NCI-H748 (cell line): ENCODE data around the gene TANGO6.
A peak's percentile ranks its signal among the peaks of the same experiment; 100 is the strongest.
"Not testable (repeated sequence)": the region's sequence is repeated elsewhere in the genome, so short reads cannot be mapped to it uniquely, and the experiment has no call there.

Experiments used
- DNase-seq: peaks from one replicate; lab custom pipeline; 2025; ENCODE audit not compliant: unreplicated experiment; lab: John Stamatoyannopoulos, UW

The TANGO6 gene

DNA sequence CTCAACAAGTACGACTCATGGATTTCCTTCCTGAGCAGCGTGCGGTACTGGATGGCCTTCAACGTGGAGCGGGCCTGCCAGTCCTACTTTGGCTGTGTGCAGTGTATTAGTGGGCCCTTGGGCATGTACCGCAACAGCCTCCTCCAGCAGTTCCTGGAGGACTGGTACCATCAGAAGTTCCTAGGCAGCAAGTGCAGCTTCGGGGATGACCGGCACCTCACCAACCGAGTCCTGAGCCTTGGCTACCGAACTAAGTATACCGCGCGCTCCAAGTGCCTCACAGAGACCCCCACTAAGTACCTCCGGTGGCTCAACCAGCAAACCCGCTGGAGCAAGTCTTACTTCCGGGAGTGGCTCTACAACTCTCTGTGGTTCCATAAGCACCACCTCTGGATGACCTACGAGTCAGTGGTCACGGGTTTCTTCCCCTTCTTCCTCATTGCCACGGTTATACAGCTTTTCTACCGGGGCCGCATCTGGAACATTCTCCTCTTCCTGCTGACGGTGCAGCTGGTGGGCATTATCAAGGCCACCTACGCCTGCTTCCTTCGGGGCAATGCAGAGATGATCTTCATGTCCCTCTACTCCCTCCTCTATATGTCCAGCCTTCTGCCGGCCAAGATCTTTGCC, 271.1 kb downstream of the TANGO6 start:
- DNase-seq: no peak

DNA sequence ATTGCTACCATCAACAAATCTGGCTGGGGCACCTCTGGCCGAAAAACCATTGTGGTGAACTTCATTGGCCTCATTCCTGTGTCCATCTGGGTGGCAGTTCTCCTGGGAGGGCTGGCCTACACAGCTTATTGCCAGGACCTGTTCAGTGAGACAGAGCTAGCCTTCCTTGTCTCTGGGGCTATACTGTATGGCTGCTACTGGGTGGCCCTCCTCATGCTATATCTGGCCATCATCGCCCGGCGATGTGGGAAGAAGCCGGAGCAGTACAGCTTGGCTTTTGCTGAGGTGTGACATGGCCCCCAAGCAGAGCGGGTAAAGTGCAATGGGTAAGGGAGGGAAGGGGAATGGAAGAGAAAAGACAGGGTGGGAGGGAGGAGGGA, 271.6 kb downstream of the TANGO6 start:
- DNase-seq: no peak

GRCh38 chr16:69115361-69115760, 272.0 kb downstream of the TANGO6 start:
- DNase-seq: no peak

- DNase-seq: no peak
Observed at GRCh38 chr16:69115837-69116236, 272.5 kb downstream of the TANGO6 start.

DNA sequence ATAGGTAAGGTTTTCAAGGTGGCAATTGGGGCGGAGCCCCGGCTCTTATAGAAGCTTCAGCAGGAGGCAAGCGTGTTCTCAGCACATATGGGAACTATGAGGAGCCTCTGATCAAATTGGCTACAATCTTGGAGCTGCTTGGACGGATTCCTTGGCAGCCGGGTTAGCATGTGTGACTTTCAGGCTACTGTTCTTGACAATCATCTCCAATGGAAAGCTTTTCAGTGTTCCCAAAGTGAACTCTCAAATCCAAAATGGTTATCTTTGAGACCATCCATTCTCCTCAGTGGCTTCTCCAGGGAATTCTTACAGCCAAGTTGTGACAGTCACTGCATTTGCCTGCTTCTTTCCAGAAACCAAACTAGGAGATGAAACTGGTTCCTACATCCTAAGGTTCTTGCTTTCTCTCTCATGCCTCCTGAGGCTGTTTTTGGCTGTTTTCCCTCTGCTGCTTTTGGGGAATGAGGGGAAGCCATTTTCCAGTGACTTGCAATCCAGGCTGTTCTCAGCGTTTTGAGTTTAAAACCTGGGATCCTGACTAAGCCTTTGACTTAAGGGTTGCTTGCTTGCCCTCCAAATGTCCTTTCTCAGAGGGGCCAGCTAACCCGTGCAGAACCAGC, 273.0 kb downstream of the TANGO6 start:
- DNase-seq: no peak

GRCh38 chr16:69116906-69117305, 273.6 kb downstream of the TANGO6 start:
- no peak for DNase-seq

DNA sequence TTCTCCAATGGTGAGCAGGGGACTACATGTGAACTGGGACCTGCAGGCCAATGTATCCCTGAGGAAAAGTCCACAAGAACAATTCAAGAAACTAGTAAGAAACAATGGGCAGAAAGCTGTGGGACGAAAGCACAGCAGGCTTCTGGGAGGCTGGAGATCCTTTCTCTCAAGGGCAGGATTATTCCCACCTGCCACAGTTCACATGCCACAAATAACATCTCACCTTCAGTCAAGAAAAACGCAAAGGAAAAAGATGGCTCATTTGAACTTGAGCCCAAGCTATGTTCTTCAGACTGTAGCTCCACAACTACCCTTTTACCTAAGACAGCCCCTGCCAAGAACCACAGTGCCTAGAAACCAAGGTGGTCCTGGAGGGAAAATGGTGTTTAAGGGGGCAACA, 275.1 kb downstream of the TANGO6 start:
- DNase-seq: no peak

GRCh38 chr16:69118994-69119393, 275.7 kb downstream of the TANGO6 start:
- DNase-seq: no peak

GRCh38 chr16:69119536-69119935, 276.2 kb downstream of the TANGO6 start:
- DNase-seq: no peak

DNA sequence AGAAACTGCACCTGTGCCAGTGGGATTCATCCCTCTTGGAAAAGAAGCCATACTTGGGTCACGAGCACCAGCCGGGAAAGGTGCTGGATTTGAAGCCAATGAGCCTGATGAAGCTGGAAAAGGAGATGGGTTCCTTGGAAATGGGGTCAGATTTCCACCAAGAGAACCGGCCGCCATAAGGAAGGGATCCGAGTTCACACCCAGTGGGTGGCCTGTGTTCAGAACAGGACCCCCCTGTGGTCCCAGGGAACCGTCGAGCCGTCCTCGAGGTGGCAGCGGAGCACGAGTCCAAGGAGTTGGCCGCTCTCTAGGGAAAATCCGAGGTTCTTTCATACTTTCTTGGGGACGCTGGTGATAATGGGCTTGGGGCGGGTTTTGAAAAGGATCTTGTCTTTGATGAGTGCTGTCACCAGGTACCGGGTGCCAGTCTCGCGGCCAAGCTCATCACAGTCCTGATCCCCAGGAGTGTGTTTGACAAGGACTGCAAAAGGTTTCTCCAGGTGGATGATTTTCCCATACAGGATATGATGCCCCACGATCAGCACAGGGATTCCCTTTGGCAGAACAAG, 276.8 kb downstream of the TANGO6 start:
- no peak for DNase-seq

DNA sequence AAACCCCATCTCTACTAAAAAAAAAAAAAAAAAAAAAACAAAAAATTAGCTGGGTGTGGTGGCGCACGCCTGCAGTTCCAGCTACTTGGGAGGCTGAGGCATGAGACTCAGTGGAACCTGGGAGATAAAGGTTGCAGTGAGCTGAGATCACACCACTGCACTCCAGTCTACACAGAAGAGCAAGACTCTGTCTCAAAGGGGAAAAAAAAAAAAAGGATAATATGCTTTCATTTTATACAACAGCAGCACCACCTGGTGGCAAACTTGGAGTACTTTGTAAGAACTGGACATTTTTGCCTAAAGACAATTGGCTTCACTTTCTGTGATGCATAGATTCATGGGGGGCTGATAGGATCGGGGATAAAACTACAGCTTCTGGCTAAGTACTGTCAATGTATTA, 280.6 kb downstream of the TANGO6 start:
- DNase-seq: peak; percentile 62

DNA sequence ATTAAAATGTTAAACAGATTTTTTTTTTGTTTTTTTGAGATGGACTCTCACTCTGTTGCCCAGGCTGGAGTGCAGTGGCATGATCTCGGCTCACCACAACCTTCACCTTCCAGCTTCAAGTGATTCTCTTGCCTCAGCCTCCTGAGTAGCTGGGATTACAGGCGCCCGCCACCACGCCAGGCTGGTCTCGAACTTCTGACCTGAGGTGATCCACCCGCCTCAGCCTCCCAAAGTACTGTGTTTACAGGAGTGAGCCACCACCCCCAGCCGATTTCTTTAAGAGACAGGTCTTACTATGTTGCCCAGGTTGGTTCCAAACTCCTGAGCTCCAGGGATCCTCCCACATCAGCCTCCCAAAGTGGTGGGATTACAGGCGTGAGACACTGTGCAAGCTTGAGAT, 281.1 kb downstream of the TANGO6 start:
- DNase-seq: not testable (repeated sequence)

DNA sequence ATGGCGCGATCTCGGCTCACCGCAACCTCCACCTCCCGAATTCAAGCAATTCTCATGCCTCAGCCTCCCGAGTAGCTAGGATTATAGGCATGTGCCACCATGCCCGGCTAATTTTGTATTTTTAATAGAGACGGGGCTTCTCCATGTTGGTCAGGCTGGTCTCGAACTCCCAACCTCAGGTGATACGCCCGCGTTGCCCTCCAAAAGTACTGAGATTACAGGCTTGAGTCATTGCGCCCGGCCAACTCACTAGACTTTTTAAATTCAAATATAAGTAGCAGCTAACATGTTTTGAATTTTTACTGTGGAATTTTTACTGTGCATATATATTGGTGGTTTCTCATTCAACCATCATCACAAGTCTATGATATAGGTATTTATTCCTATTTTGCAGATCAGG, 281.6 kb downstream of the TANGO6 start:
- not testable (repeated sequence) for DNase-seq

GRCh38 chr16:69126221-69126620, 282.9 kb downstream of the TANGO6 start:
- no peak for DNase-seq

DNA sequence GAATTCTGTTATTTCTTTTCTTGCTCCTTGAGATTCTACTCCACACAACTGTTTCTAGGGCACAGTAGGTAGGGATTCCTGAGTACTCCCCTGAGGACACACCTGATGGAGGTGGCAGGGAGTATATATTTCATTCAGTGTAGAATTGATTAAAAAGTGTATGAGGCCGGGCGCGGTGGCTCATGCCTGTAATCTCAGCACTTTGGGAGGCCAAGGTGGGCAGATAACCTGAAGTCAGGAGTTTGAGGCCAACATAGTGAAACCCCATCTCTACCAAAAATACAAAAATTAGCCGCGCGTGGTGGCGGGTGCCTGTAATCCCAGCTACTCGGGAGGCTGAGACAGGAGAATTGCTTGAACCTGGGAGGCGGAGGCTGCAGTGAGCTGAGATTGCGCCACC, 283.5 kb downstream of the TANGO6 start:
- DNase-seq: not testable (repeated sequence)

DNA sequence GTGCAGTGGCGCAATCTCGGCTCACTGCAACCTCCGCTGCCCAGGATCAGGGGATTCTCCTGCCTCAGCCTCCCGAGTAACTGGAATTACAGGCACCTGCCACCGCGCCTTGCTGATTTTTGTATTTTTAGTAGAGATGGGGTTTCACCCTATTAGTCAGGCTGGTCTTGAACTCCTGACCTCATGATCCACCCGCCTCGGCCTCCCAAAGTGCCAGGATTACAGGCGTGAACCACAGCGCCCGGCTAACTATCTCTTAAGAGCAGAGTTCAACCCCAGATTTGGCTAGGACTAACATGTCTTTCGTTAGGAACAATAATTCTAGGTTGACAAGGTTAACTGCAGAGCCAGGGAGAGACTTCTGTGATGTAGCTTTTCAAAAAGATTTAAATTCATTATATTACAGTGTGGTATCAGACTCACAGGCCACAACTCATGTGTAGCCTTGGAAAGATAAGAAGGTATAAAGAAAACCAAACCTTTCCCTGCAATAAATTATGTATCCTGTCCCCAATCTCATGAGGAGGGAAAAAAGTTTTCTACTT, 284.7 kb downstream of the TANGO6 start:
- DNase-seq: no peak

GRCh38 chr16:69130461-69130860, 287.1 kb downstream of the TANGO6 start:
- DNase-seq: no peak

DNA sequence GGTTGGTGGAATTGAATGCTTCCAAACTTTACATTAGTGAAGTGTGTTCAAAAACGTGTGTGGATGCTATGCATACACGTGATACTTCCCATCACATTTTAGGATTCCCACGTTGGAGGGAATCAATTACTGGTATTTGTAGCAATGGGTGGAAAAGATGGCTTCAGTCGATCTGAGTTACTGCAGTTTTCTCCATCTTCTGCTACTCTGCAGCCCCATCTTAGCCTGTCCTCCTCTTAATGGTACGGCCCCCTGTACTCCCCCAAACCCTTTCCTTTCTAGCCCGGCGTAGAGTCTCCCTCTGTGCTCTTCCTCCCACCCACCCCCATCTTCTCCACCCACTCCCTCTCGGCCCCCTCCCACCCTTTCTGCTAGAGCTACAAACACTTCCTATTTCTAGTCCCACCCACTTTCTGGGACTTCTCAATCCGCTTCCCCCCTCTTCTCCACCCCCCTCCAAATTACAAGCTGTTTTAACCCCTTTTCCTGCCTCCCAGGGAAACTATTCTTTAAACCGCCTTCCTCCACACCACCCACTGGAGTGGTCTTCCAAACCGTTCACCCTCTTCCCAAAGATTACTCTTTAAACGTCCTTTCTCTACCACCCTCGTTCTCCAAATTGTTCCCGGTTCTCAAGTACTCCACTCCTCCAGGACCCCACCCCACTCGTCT, 288.0 kb downstream of the TANGO6 start:
- DNase-seq: peak; percentile 35

DNA sequence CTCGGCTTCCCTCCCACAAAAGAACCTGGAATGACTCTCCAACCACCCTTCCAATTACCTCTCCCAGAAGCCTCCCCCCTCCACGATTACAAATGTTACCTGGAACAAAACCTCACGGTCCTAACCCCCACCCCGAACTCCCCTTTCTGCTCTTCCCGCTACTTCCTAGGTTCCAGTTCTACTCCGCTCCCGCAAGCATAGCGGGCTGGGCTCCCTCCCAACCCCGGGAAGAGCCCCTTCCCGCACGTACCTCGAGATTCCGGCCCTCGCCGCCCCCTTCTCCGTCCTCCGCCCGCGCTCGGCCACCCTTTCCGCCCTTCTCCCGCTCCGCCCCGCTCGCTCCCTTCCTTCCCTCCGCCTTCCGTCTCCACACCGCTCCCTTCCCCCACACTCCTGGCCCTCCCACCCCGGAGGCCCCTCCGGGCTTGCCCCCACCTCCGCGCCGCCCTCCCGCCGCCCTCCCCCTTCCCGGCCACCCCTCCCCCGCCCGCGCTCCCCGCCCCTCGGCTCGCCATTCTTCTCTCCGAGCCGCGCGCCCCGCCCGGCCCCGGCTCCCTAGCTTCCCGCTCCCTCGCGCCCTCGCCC, 288.6 kb downstream of the TANGO6 start:
- DNase-seq: peak; percentile 79

DNA sequence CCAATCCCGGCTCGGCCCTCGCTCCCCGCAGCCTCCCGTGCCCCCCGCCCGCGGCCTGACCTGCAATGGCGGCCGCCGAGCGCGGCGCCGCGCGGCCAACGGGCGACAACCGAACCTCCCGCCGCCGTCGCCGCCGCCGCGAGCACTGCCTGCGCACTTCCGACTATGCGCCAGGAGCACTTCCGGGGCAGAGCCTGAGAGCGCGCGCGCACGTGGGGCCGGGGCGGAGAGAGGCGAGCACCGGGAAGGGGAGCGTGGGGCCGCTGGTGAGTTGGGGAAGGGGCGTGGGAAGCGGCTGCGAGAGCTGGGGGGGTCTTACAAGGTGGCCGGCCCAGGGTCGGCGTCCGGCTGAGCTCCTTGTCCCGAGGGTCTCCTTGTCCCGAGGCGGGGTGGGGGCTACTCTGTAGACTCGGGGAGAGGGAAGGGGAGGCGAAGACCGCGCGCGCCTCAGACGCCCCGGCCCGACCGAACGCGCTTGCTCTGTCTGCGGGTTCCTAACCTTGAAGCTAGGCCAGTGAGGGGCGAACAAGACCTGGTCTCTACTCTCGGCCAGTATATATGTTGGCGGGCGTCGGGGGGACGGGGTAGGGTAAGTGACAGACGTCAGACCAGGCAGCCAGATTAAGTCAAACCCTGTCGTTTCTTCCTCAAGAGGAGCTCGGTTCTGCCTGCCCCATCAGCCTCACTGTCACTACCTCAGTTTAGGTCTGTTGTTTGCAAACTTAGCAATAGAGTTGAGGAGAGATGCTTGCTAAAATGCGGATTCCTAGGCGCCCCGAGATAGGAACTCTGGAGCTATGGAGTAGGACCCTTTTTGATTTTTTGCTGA, 289.3 kb downstream of the TANGO6 start, which contains the start of the genes CHTF8 and UTP4:
Gene CHTF8 (minus strand): TSS at position 165 of the 829 bp plus-strand sequence. CDS start 11,130 bp downstream, outside the sequence.
Gene UTP4 (plus strand): TSS at position 226 of the 829 bp plus-strand sequence. CDS start 811 bp downstream, outside the sequence.
- DNase-seq: peak; percentile 80
